ENCODE data around the gene ADISSP. TPM values are rescaled to one million over a fixed set of nuclear protein-coding genes. Genes with fewer than 3 reads are reported as not detected.

ADISSP gene
- total and polyA plus RNA-seq, 2 of the 13 experiments (the other 11 are each of a cell fraction or from before 2014, with no cell fraction given): 38.3 to 90.6 TPM

GRCh38 chr20:3716195-3716834 is 51.2 kb downstream of the ADISSP start (continued):
- TF ChIP-seq HNF1A (IDR thresholded peaks at IDR 0.05; ENCODE audit: low read depth): no peak
- TF ChIP-seq HNF1A (CRISPR knock-in tag; IDR thresholded peaks at IDR 0.05; ENCODE audit: borderline replicate concordance): no peak
- peak; percentile 73; the same call in 1 of the 2 replicates for TF ChIP-seq ZNF225 (CRISPR knock-in tag; IDR thresholded peaks at IDR 0.05)
- TF ChIP-seq ZNF556 (CRISPR knock-in tag; IDR thresholded peaks at IDR 0.05; ENCODE audit: borderline replicate concordance): no peak
- TF ChIP-seq NONO (IDR thresholded peaks at IDR 0.05): no peak
- TF ChIP-seq NONO (CRISPR knock-in tag; conservative IDR thresholded peaks at IDR 0.05): 0 out of 2 replicates have a peak, but pooled peaks have one; percentile 14
- 0 out of 2 replicates have a peak, but pooled peaks have one; percentile 73 for TF ChIP-seq ZFP37 (CRISPR knock-in tag; IDR thresholded peaks at IDR 0.05; ENCODE audit: borderline replicate concordance)
- no peak for TF ChIP-seq THAP8 (CRISPR knock-in tag; IDR thresholded peaks at IDR 0.05; ENCODE audit: borderline replicate concordance)

Measured in HepG2 (cell line).